Smooth muscle cell (in vitro differentiated cells): ENCODE measurements around the gene TMEM222. TPM values are rescaled to one million over a fixed set of nuclear protein-coding genes. Genes with fewer than 3 reads are reported as not detected.
A peak's percentile ranks its signal among the peaks of the same experiment; 100 is the strongest.

Experiments used
- DNase-seq: peaks from one replicate; lab custom pipeline; 2025; ENCODE audit not compliant: unreplicated experiment; lab: John Stamatoyannopoulos, UW
- H2AFZ ChIP-seq: fragments of 200-600 bp; sonication (generic); 2 replicates; pipeline ENCODE4 v1.6.0; 2016; ENCODE audit warnings: antibody characterized with exemption, low read depth, mild to moderate bottlenecking
- H3F3A ChIP-seq: fragments of 200-600 bp; sonication (generic); 2 replicates; pipeline ENCODE4 v1.6.0; 2017; ENCODE audit warnings: antibody characterized with exemption, low read depth
- H3K27ac ChIP-seq: fragments of 200-600 bp; sonication (generic); 2 replicates; pipeline ENCODE4 v1.5.1; 2016; ENCODE audit warnings: low read depth, mild to moderate bottlenecking
- H3K27me3 ChIP-seq: fragments of 200-600 bp; sonication (generic); 2 replicates; pipeline ENCODE4 v1.6.1; 2016; ENCODE audit warnings: low read depth, mild to moderate bottlenecking
- H3K36me3 ChIP-seq: fragments of 200-600 bp; sonication (generic); 2 replicates; pipeline ENCODE4 v1.5.1; 2016; ENCODE audit warnings: low read depth
- H3K4me1 ChIP-seq: fragments of 200-600 bp; sonication (generic); 2 replicates; pipeline ENCODE4 v1.5.1; 2016; ENCODE audit warnings: low read depth
- H3K4me2 ChIP-seq: fragments of 200-600 bp; sonication (generic); 2 replicates; pipeline ENCODE4 v1.6.0; 2016; ENCODE audit warnings: mild to moderate bottlenecking
- H3K4me3 ChIP-seq: fragments of 200-600 bp; sonication (generic); 2 replicates; pipeline ENCODE4 v1.5.1; 2016; ENCODE audit warnings: mild to moderate bottlenecking
- H3K79me2 ChIP-seq: fragments of 200-600 bp; sonication (generic); 2 replicates; pipeline ENCODE4 v1.6.0; 2016; ENCODE audit warnings: low read depth, mild to moderate bottlenecking
- H3K9ac ChIP-seq: fragments of 200-600 bp; sonication (generic); 2 replicates; pipeline ENCODE4 v1.6.0; 2016; ENCODE audit warnings: low read depth
- H3K9me3 ChIP-seq: fragments of 200-600 bp; sonication (generic); replicated peaks from 2 replicates; pipeline ENCODE4 v1.5.1; 2016; ENCODE audit warnings: low read depth
- H4K20me1 ChIP-seq: fragments of 200-600 bp; sonication (generic); 2 replicates; pipeline ENCODE4 v1.6.0; 2016; ENCODE audit warnings: low read depth
- whole genome bisulfite sequencing: methylation state at CpG from one replicate; pipeline ENCODE4 v1.1.7; 2016; ENCODE audit warnings: low lambda C conversion rate; 5-methylcytosine and 5-hydroxymethylcytosine counted together
- polyA plus RNA-seq: library from polyadenylated mRNA; unstranded; fragments of >200 nt; fragmentation: Nextera tagmentation; extraction: Ambion mirVana; gene quantifications from 2 replicates; pipeline ENCODE4 v1.2.1, GENCODE V29; 2016
- total RNA-seq: library from RNA; depleted of rRNA; stranded (reverse); fragments of >200 nt; gene quantifications from 2 replicates; pipeline ENCODE4 v1.2.3, GENCODE V29; 2014
- TF ChIP-seq, protein P1 (sequence below): fragments of 200-600 bp; sonication (generic); IDR thresholded peaks from 2 replicates; pipeline ENCODE4 v1.5.1; 2017; ENCODE audit warnings: borderline replicate concordance, mild to moderate bottlenecking, antibody characterized with exemption; ENCODE audit not compliant: insufficient read depth, poor library complexity, severe bottlenecking

The TMEM222 gene
- total and polyA plus RNA-seq, 2 experiments from 2014 or later = 28.0 to 49.3 TPM

DNA sequence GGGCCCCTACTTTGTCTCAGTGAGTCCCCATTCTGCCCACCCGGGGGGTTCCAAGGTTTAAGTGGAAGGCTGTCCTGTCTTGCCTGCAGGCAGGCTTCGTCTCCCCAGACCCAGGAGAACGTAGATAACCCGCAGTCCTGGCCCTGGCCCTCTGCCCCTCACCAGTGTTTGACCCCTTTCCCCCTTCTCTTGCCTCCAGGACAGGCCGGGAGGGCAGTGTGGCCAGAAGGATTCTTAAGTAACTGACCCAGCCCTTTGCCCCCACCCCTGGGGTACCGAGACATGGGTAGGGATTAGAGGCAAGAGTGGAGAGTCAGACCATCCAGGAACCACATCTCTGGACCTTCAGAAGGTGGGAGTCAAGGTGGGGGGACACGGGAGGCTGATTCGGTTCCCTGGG is 8.8 kb downstream of the TMEM222 start:
- Histone ChIP-seq H4K20me1 (peaks cover 47% of the 10 kb centered on the region), H3K4me3 (no peak overlapping the region), H3K36me3 (no peaks in the 10 kb centered on the region), H3K4me1 (no peaks in the 10 kb centered on the region), H3K79me2 (peaks cover 48% of the 10 kb centered on the region), H3K9me3 (no peaks in the 10 kb centered on the region), H3F3A (no peaks in the 10 kb centered on the region), H3K27ac (no peak overlapping the region), H3K27me3 (no peaks in the 10 kb centered on the region), H2AFZ (no peak overlapping the region), H3K9ac (no peak overlapping the region), H3K4me2 (no peak overlapping the region)
- TF ChIP-seq, protein P1, sequence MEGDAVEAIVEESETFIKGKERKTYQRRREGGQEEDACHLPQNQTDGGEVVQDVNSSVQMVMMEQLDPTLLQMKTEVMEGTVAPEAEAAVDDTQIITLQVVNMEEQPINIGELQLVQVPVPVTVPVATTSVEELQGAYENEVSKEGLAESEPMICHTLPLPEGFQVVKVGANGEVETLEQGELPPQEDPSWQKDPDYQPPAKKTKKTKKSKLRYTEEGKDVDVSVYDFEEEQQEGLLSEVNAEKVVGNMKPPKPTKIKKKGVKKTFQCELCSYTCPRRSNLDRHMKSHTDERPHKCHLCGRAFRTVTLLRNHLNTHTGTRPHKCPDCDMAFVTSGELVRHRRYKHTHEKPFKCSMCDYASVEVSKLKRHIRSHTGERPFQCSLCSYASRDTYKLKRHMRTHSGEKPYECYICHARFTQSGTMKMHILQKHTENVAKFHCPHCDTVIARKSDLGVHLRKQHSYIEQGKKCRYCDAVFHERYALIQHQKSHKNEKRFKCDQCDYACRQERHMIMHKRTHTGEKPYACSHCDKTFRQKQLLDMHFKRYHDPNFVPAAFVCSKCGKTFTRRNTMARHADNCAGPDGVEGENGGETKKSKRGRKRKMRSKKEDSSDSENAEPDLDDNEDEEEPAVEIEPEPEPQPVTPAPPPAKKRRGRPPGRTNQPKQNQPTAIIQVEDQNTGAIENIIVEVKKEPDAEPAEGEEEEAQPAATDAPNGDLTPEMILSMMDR = no peak
- no peak for DNase-seq
- WGBS = 89% methylated on average over 8 of the region's 8 CpGs

DNA sequence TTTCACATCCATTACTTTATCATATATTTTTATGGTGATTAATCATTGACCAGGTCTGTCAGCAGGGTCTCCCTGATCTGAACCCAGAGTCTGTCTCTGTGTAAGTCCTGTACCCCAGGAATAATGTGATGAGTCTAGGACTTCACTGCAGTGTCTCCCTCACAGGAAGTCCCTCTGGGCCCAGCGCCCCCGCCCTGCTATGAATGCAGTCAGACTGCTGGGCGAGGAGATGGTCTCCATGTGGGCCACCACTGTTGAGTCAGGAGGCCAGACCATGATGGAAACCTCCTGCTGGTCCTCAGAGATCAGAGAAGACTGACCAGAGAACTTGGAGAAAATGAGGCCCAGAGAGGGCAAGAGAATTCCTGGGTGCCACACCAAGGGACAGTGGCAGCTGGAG is 9.5 kb downstream of the TMEM222 start:
- TF ChIP-seq, protein P1 = no peak
- H3K36me3 ChIP-seq = no peaks in the 10 kb centered on the region

DNA sequence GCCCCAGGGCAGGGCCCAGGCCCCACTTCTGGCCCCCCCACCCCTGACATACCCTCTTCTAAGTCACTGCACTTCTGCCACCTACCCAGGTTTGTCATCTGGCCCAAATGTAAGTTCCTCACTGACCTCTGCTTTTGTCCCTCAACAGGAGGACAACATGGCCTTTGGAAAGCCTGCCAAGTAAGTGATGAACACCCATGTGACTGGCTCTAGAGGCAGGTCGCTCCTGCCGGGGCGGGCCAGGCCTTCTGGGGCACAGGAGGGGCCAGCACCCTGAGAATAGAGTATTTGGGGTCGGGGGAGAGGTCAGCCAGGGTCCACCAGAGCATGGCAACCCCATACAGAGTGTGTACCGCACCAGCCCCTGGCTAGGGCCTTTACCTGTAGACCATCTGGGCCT is 10.0 kb downstream of the TMEM222 start:
- no peak overlapping the region for H3K9ac ChIP-seq

More for the DNA sequence above, 9.5 kb downstream of the TMEM222 start:
- Histone ChIP-seq H3K27me3 (no peaks in the 10 kb centered on the region), H3F3A (no peaks in the 10 kb centered on the region), H3K9me3 (no peaks in the 10 kb centered on the region), H3K27ac (peak overlapping the region; percentile 33), H3K79me2 (peaks cover 42% of the 10 kb centered on the region), H3K4me3 (no peak overlapping the region), H3K4me1 (no peaks in the 10 kb centered on the region), H3K4me2 (no peak overlapping the region), H4K20me1 (peaks cover 42% of the 10 kb centered on the region), H3K9ac (no peak overlapping the region), H2AFZ (no peak overlapping the region)
- no peak for DNase-seq
- WGBS = 98% methylated on average over 3 of the region's 3 CpGs

More for the DNA sequence above, 10.0 kb downstream of the TMEM222 start:
- no peaks in the 10 kb centered on the region for H3K4me1 ChIP-seq
- TF ChIP-seq, protein P1 = no peak
- H3K27me3 ChIP-seq = no peaks in the 10 kb centered on the region
- no peaks in the 10 kb centered on the region for H3K9me3 ChIP-seq
- H3K27ac ChIP-seq = no peak overlapping the region
- H4K20me1 ChIP-seq = peaks cover 37% of the 10 kb centered on the region
- H3F3A ChIP-seq = no peaks in the 10 kb centered on the region
- 97% methylated on average over 5 of the region's 5 CpGs for WGBS
- no peak overlapping the region for H3K4me2 ChIP-seq
- H3K79me2 ChIP-seq = peaks cover 37% of the 10 kb centered on the region
- no peaks in the 10 kb centered on the region for H3K36me3 ChIP-seq
- H2AFZ ChIP-seq = no peak overlapping the region
- DNase-seq = no peak
- H3K4me3 ChIP-seq = no peak overlapping the region
